ENCODE data around the gene POLR3E.

Gene POLR3E

GRCh38 chr16:22267764-22268163 lies 29.4 kb upstream of the POLR3E start:
- no peak for TF ChIP-seq CTCF (IDR thresholded peaks at IDR 0.05; ENCODE audit: insufficient read depth, low read length, poor library complexity, severe bottlenecking)
- no peaks in the 10 kb centered on the region for H3K27me3 ChIP-seq (replicated peaks; ENCODE audit: control insufficient read depth, insufficient read depth, low read length)
- no peak for DNase-seq (ENCODE audit: extremely low read depth, insufficient read length)
- peaks cover 29% of the 10 kb centered on the region for H3K36me3 ChIP-seq (ENCODE audit: control insufficient read depth, insufficient read depth, low read length)
- H3K4me3 ChIP-seq (replicated peaks; ENCODE audit: low read depth, low read length) = no peak overlapping the region

- peaks cover 24% of the 10 kb centered on the region for H3K36me3 ChIP-seq (ENCODE audit: control insufficient read depth, insufficient read depth, low read length)
- no peak for TF ChIP-seq CTCF (IDR thresholded peaks at IDR 0.05; ENCODE audit: insufficient read depth, low read length, poor library complexity, severe bottlenecking)
- DNase-seq (ENCODE audit: extremely low read depth, insufficient read length) = no peak
Measured at GRCh38 chr16:22270525-22270924, 26.7 kb upstream of the POLR3E start.

DNA sequence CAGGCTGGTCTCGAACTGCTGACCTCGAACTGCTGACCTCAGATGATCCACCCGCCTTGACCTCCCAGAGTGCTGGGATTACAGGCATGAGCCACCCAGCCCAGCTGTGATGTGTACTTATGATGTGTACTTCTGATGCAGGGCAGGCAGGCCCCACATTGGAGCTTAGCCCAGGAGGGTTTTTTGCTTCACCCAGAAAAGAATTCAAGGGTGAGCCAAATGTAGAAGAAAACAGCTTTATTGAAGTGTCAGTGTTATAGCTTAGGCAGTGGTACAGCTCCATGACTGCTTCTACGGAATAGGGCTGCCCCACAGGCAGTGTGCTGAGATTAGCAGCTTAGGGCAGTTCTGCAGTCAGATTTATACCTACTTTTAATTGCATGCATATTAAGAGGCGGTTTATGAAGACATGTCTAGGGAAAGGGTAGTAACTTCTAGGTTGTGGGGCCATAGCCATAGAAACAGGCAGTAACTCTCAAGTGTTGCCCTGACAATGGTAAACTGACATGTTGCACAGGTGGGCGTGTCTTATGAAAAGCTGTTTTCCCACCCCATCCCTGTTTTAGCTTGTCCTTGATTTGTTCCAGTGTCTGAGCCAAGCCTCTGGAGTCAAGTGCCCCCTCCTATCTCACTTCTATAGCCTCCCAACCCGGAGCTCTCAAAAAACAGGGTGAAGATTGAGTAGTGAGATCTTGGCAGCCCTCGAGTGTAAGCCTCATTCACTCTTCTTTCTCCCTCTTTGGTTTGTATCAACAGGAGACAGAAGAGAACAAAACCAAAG lies 24.1 kb upstream of the POLR3E start:
- no peak for DNase-seq (ENCODE audit: extremely low read depth, insufficient read length)
- TF ChIP-seq CTCF (IDR thresholded peaks at IDR 0.05; ENCODE audit: insufficient read depth, low read length, poor library complexity, severe bottlenecking) = no peak
- H3K36me3 ChIP-seq (ENCODE audit: control insufficient read depth, insufficient read depth, low read length) = peaks cover 17% of the 10 kb centered on the region

More at GRCh38 chr16:22270525-22270924, 26.7 kb upstream of the POLR3E start:
- Histone ChIP-seq H3K27me3 (replicated peaks; ENCODE audit: control insufficient read depth, insufficient read depth, low read length) (no peaks in the 10 kb centered on the region), H3K4me3 (replicated peaks; ENCODE audit: low read depth, low read length) (no peak overlapping the region)

GRCh38 chr16:22274916-22275315 lies 22.3 kb upstream of the POLR3E start:
- Histone ChIP-seq H3K4me3 (replicated peaks; ENCODE audit: low read depth, low read length) (no peak overlapping the region), H3K36me3 (ENCODE audit: control insufficient read depth, insufficient read depth, low read length) (peaks cover 23% of the 10 kb centered on the region), H3K27me3 (replicated peaks; ENCODE audit: control insufficient read depth, insufficient read depth, low read length) (no peaks in the 10 kb centered on the region)
- TF ChIP-seq CTCF (IDR thresholded peaks at IDR 0.05; ENCODE audit: insufficient read depth, low read length, poor library complexity, severe bottlenecking) = no peak
- no peak for DNase-seq (ENCODE audit: extremely low read depth, insufficient read length)

More for the DNA sequence above, 24.1 kb upstream of the POLR3E start:
- Histone ChIP-seq H3K4me3 (replicated peaks; ENCODE audit: low read depth, low read length) (no peak overlapping the region), H3K27me3 (replicated peaks; ENCODE audit: control insufficient read depth, insufficient read depth, low read length) (no peaks in the 10 kb centered on the region)

GRCh38 chr16:22278441-22279230 lies 18.6 kb upstream of the POLR3E start:
- no peak for TF ChIP-seq CTCF (IDR thresholded peaks at IDR 0.05; ENCODE audit: insufficient read depth, low read length, poor library complexity, severe bottlenecking)
- no peak for DNase-seq (ENCODE audit: extremely low read depth, insufficient read length)
- no peaks in the 10 kb centered on the region for H3K27me3 ChIP-seq (replicated peaks; ENCODE audit: control insufficient read depth, insufficient read depth, low read length)
- no peak overlapping the region for H3K4me3 ChIP-seq (replicated peaks; ENCODE audit: low read depth, low read length)
- peaks cover 27% of the 10 kb centered on the region for H3K36me3 ChIP-seq (ENCODE audit: control insufficient read depth, insufficient read depth, low read length)
